NCI-H146 treated with DMSO at 0.1 percent for 48 hours (cell line): ENCODE results near the gene HSPB9.
"Not testable (repeated sequence)": the region's sequence is repeated elsewhere in the genome, so short reads cannot be mapped to it uniquely, and the experiment has no call there.

Experiments used
- DNase-seq: peaks from one replicate; lab custom pipeline; 2025; ENCODE audit not compliant: unreplicated experiment; lab: John Stamatoyannopoulos, UW

The HSPB9 gene

DNA sequence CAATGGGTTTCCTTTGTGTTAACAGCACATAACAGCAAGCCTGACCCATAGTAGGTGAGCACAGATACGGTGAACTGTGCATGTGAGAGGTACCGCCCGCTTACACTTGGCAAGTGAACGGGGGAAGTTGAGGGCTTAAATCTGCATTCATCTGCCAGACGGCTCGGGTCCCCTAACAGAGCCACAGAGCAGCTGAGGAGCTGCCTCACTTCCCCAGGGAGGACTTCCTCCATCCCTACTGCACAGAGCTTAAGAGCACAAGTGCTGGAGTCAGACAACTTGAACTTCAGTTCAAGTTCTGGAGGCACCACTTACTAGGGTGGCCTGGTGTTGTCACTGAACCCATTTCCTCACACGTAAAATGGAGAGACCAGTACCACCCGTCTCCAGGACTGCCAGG, 18.8 kb downstream of the HSPB9 start:
- no peak for DNase-seq

DNA sequence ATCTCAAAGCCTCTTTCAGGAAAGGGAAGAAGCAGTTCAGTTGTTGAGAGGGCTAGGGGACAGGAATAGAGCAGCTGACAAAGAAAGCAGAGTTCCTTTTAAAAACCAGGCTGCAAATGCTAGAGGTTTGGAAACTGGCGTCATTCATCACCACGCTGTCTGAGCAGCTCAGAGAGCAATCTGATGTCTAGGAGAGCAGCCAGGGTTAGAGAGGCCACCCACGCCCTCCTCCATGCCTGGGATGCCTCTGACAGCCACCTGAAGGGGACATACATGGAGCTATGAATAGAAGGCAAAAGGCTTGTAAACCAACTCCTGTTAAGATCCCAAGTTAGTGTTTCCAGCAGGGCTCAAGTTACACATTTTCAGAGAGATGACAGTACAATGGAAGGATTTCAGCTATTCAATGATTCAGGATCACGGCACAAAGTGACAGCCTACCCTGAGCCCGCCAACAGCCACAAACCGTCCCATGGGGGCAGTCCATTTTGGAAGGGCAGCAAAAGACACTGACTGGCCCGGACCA, 19.8 kb downstream of the HSPB9 start:
- no peak for DNase-seq

DNA sequence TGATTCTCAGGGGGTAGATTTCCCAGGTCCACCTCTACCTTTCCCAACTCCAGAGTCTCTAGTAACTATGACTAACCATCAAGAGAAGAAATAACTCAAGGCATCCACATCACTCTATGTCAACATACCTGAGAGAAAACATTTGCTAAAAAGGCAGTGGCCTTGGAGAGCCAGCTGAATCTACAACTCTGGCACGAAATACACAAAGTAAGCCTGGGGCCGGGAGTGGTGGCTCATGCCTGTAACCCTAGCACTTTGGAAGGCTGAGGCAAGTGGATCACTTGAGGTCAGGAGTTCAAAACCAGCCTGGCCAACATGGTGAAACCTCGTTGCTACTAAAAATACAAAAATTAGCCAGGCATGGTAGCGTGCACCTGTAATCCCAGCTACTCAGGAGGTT, 20.5 kb downstream of the HSPB9 start:
- not testable (repeated sequence) for DNase-seq

- DNase-seq: no peak
Observed at GRCh38 chr17:42146911-42147607, 24.5 kb downstream of the HSPB9 start.

- DNase-seq: no peak
Observed at GRCh38 chr17:42153919-42154742, 31.5 kb downstream of the HSPB9 start.

DNA sequence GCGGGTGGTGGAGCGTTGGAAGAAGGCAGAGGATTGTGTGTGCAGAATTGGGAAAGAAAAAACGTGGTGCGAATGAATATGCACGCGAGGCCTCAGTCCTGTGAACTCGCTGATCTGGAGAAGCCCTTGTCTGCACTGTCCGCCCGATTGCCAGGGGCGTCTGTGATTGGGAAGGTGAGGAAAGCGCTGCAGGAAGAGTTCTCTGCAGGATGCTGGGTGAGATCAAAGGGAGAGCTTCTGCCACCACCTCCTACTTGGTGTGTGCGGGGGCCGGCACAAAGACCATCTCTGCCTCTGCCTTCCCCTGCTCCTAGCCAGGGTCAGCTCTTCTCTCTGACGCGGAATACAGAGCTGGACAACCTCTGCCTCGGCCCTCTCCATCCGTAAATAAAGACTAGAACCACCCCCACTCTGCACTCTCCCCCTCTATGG, 33.0 kb downstream of the HSPB9 start:
- no peak for DNase-seq

DNA sequence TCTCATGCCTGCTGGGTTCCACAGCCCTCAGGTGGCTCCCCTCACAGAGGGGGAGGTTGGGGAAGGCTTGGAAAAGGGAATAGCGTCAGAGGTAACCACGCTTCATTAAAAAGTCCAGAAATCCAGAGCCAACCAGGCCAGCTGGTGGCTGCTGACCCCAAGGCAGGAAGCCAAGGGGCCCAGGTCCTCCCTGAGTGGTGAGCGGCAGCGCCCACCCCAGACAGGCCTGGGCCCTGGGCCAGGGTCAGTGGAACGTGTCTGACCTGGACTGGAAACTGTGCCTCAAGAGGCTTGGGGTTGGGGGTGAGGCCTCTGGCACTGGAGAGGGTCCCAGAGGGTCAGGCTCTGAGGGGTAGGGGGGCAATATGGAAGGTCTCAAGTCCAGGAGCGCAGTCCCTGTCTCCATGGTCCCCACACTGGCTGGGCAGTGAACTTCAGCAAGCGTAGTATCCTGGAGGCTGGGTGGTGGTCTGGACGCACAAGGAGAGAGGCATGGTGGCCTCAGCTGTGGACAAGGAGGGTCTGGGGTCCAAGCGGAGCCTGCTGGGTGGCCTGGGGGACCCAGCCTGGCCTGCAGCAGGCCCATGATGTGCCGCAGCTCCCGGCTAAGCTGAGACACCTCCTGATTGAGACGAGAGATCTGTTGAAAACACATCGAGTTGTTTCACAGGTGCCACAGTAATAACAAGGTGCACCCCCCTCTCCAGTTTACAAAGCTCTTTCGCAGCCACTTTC, 37.4 kb downstream of the HSPB9 start:
- no peak for DNase-seq

GRCh38 chr17:42160531-42160910, 37.9 kb downstream of the HSPB9 start:
- DNase-seq: no peak

DNA sequence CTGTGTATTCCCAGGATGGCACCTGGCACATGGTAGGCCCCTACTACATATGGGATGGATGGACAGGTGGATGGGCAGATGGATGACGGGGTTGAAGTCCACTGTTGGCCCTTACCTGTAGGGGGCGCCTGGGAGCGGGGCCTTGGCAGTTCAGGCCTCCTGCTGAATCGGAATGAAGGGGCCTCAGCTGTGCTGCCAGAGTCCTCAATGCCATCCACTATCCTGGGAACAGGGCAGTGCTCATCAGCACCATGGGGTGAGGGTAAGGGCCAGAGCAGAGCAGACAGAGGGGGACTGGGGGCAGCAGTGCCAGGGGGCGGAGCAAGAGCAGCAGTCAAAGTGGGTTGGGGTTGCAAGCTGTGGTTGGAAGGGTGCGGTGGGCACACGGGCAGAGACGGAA, 40.5 kb downstream of the HSPB9 start:
- DNase-seq: no peak

GRCh38 chr17:42163696-42164407, 41.2 kb downstream of the HSPB9 start:
- DNase-seq: no peak

GRCh38 chr17:42165751-42166150, 43.1 kb downstream of the HSPB9 start:
- DNase-seq: no peak

GRCh38 chr17:42166196-42166763, 43.7 kb downstream of the HSPB9 start:
- no peak for DNase-seq

DNA sequence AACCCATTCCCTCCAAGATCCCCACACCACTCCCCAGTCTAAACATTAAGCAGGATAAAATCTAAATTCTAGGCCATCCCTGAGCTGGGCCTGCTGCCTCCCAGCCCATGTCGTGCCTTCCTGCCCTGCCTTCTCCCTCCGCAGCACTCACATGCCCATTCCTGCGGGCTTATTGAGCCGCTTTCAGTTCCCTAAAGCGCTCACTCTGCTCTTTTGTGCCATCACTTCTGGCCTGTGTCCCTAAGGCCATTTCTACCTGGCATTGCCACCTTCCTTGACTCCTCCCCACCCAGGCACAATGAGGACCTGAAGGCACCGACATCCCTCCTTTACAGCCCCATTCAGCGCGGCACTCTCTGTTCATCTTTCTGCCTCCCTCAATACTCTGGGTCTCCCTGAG, 45.2 kb downstream of the HSPB9 start:
- no peak for DNase-seq

GRCh38 chr17:42169351-42169750, 46.7 kb downstream of the HSPB9 start:
- DNase-seq: no peak

DNA sequence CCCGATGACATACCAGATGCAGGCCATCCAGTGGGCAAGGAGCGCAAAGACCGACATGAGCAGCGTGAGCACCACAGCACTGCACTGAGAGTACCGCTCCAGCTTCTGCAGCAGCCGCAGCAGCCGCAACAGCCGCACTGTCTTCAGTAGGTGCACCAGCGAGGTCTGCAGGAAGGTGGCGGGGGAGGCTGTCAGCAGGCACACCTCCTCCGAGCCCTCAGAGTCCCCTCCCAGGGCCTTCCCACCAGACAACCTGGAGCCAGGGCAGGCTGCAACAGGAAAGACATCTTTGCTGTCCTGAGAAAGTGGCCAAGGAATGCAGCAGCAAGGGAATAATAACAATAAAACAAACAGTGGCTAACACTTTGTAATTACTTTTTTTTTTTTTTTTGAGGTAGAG, 49.2 kb downstream of the HSPB9 start:
- no peak for DNase-seq
